ENCODE results near the gene PRLH.
A peak's percentile ranks its signal among the peaks of the same experiment; 100 is the strongest.
"Not testable (repeated sequence)": the region's sequence is repeated elsewhere in the genome, so short reads cannot be mapped to it uniquely, and the experiment has no call there.

Gene PRLH

DNA sequence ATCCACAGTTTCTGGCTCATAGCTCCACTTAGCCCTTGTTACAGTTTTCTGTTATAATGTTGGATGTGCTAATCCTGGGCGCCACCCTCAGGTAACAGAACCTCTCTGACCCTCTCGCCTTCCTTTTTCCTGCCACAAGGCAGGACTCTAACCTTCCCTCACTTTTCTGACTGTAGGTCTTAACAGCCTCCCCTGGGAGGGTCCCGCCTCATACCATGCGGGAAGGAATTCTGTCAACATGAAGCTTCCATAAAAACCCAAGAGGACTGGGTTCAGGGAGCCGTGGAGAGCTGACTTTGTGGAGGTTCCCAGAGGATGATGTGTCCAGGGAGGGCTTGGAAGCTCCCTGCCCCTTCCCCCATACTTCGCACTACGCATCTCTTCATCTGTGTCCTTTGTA lies 36.0 kb downstream of the PRLH start:
- DNase-seq (ENCODE audit: low spot score), result no peak

DNA sequence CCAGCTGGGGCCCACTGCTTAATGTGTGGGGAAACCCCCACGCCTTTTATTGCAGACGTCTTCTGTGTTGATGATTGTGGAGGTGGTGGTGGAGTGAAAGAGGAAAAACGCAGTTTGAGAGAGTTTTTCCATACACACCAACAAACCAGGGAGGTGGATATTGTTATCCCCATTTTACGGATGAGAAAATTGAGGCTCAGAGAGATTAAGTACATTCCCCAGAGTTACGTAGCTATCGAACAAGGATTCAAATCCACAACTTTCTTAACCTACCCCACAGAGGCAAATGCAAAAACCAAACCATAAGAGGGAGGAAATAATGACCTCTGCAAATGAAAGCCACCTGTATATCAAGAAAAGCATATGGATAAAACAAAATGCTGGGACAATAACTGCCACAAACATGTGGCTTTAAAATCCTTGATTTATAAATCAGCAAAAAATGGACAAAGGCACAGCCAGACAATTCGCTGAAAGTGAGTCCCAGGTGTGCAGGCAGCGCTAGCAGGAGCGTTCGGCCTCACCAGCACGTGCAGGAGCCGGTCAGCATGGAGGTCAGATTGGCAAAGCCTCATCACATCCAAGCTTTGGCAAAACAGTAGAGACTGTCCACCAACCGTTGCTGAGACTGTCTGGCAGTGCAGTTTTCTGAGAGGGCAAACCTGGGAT lies 36.8 kb downstream of the PRLH start:
- no peak for DNase-seq (ENCODE audit: low spot score)

DNA sequence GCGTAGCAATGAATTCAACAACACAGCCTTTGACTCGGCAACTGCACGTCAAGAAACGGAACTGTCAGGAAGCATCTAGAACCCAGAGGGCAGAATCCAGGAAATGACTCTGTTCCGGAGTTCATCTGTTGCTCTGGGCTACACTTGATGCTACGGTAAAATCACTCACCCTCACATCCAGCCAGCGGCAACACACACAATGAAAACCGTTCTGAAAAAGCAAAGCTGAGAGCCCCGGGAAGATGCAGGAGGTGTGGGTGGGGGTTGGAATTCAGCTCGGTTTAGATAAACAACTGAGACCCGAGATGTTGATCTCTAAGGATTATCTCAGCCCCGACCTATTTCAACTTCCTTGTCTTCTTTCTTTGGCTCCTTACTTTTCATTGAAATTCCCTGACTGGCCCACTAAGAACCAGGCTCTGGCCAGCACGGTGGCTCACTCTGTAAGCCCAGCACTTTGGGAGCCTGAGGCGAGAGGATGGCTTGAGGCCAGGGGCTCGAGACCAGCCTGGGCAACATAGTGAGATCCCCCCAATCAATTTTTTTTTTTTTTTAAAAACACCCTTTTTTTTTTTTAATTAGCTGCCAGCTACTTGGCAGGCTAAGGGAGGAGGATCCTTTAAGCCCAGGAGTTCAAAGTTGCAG lies 37.5 kb downstream of the PRLH start:
- DNase-seq (ENCODE audit: low spot score), result peak; percentile 32

DNA sequence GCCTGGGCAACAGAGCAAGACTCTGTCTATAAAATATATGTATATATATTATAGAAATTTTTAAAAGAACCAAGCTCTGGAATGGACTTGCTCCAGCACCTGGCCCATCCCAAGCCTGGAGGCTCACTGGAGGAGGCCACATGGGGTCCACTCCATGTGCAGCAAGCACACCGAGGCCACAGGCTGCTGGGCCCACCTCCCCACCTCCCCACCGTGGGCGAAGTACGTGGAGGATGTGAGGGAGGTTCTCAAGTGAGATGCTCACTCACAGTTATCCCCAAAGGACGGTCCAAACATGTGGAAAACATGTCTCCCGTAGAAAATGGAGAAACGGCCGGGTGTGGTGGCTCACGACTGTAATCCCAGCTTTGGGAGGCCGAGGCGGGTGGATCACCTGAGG lies 38.0 kb downstream of the PRLH start:
- no peak for DNase-seq (ENCODE audit: low spot score)

DNA sequence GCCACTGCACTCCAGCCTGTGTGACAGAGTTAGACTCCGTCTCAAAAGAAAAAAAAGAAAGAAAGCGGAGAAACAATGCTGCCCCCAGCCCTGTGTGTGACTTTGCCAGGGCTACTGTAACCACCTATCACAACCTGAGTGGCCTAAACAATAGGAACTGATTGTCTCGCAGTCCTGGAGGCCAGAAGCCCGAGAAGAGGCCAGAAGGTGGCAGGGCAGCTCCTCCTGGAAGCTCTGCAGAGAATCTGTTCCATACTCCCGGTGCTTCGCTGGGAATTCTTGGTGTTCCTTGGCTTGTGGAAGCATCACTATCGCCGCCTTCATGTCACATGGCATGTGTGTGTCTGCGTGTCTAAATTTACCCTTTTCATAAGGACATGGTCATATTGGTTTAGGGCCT lies 38.6 kb downstream of the PRLH start:
- DNase-seq (ENCODE audit: low spot score), result peak; percentile 42

DNA sequence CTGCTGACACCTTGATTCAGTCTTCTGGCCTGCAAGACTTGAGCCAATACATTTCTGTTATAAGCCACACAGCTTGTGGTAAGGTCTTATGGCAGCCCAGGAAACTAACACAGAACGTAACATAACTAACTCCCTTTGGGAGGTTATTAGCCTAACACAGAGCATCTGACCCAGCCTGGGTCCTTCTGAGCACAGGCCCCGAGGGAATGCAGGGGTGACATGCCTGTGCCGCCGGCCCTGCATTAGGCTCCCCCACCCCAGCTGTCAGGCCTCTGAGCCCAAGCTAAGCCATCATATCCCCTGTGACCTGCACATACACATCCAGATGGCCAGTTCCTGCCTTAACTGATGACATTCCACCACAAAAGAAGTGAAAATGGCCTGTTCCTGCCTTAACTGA lies 40.1 kb downstream of the PRLH start:
- DNase-seq (ENCODE audit: low spot score), result not testable (repeated sequence)

DNA sequence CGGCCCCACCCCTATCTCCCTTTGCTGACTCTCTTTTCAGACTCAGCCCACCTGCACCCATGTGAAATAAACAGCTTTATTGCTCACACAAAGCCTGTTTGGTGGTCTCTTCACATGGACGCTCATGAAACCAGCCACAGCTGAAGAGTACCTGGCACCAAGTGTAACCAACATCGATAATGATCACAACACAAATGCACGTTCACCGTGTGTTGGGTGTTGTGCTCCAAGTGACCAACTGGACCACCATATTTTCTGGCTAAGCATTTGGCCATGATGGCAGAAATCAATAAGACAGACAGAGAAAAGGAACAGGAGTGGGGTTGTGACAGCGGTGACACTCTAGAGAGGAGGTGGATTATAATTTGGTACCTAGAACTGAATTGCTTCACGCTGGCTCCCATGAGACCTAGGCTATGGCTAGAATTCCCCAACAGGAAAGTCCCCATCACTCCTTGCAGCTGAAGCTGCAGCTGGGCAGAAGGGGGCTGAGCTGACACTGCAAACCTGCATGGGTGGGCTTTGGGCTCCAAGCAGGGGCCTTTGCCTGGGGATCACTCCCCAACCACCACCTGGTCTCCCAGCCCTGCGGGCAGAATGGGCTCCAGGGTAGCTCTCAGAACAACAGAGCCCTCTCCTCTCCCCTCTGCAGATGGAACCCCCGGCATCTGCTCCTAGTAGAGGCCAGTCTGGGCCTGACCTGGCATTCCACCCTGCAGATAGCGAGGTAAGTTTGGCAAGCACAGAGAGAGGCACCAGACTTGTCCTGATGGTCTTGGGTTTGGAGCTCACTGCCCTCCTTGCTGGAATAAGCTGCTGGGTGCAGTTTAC lies 46.4 kb downstream of the PRLH start:
- no peak for DNase-seq (ENCODE audit: low spot score)

DNA sequence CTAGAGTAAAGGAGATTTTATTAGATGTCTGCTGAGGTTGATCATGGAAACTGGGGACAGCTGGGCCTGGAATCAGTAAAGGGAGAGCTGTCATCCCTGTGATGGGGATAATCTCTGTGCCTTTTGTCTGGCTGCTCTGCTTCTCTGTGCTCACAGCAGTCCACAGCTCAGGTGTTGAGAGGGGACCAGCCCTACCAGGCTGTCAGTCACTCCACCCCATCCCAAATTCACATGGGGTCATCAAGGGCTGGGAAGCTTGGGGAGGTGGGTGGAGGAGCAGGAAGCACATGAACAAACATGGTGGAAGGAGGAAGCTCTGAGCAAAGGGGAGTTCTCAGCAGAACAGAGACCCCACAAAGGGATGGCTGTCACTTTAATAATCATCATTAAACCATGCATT lies 47.3 kb downstream of the PRLH start:
- no peak for DNase-seq (ENCODE audit: low spot score)

DNA sequence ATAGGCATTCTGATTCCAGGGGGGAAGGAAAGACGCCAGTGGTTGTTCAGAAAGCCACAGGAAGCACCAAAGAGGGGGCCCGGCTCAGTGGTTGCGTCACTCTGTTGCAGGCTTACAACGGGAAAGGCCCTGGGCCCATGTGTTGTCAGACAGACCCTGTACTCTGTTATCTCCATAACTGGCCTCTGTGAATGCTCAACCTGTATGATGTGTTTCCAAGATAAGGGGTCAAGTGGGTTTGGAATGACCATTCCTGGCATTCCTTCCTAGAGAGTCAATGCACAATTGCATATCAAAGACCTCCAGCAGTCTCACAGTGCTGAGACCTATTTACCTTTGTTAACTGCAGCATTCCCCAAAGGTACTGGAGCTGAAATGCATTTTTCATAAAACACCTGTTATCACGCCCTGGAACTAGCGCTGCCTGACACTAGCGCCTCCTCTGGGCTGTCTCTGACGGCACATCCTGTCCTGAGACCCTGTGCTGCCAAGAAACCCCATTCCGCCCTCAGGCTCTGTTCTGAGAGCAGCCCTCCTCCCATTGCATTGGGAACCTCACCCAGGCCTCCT lies 47.9 kb downstream of the PRLH start:
- peak; percentile 93 for DNase-seq (ENCODE audit: low spot score)

DNA sequence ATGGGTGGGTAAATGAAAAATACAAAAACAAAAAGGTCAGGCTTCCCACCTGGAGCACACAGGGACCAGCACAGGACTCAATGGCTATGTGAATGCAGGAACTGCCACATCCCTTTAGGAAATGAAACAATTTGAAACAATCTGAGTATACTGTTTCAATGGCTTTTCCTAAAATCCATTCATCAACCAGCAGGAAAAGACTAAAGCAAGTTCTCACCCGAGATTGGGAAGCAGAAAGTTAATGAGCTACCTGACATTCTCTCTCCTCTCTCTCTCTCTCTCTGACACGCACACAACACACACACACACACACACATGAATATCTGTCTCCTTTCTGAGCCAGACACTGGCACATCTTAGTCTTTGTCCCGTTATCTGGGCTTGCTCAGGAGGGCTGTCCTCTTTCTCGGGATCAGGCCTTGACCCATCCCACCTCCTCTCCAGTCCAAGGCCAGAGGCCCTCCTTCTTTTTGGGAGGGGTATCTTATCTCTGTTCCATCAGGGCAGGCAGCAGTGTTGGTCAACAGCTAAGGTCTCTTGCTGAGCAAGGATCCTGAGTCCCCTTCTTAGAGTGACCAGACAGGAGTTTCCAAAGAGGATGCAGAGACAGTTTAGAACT lies 49.4 kb downstream of the PRLH start:
- peak; percentile 60 for DNase-seq (ENCODE audit: low spot score)

DNA sequence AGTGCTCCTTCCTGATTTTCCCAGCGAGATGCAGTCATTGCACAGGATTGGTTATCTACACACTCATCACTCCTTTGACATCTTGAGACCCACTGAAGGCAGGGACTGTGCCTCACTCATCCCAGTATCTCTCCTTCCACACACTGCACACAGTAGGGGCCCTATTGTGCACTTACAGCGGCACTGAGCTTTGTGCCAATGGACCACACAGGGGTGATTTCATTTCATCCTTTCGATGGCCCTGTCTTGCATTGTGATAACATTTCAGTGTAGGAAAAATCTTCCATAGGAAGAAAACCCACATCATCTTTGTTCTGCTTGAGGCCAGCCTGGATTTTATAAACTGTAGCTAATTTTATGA lies 50.0 kb downstream of the PRLH start:
- no peak for DNase-seq (ENCODE audit: low spot score)

Data from kidney tubule cell (primary cell).